Measurements from ENCODE around the gene SRGAP3. TPM values are rescaled to one million over a fixed set of nuclear protein-coding genes. Genes with fewer than 3 reads are reported as not detected.

The SRGAP3 gene
- total RNA-seq, 2 donors from 2014 or later: 1.7 to 3.4 TPM

DNA sequence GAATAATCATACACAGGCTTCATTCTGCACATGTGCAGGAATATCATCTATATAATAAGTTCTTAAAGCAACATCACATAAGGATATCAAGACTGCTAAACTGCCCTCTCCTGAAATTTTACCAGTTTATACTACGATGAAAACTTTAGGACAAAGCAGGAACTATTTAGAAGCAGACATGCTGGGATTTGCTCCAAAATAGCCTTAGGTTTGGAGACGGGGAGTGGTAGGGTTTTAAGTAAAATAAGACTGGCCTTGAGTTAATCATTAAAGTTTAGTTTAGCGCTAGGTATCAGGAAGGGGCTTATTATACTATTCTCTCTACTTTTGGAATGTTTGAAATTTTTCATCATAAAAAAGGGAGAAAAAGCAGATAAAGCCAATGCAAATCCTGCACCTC, 115.8 kb downstream of the SRGAP3 start:
- intact Hi-C loops (cut with DNase I): no loop called here
- no peak for DNase-seq (ENCODE audit: low spot score)

DNA sequence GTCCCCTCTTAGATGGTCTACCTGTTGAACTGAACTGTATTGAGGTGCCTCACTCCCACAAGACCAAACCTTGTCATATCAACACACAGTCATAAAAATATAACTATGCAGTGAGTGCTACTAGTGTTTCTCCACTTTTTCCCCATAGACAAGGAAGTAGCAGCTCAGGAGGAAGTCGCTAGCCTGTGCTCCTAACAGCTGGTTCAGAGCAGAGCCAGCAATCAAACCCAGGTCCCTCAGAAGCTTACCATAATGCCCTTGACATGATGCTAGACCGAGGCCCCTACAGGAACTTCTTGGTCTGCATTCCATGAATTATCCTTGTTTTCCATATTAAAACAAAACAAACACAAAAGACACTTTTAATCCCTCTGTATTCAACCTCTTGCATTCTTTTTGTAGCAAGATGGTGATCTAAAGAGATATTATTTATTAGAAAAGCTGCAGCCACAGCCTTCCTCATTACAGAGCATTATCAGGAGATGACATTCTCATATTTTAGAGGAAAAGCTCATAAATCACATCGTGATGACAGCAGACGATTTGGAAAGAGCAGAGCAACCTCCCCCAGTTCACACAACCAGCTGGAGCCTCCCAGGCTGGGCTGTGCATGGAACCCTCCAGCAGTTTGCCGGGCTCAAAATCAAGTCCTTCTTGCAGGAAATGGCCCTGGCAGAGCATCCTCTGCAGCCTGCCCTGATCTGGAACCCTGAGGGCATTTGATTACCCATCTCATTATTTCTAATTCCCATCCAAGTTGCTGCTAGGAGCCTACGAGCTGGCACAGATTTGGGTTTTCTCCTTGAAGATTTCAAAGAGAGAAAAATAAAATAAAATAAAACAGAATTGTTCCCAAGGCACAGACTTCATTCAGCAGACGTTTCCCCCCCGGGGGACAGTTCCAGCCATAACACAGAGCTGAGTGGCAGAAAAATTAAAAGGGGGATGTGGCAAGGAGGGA, 118.8 kb downstream of the SRGAP3 start:
- no peak for DNase-seq (ENCODE audit: low spot score)
- intact Hi-C loops (cut with DNase I): no loop called here

DNA sequence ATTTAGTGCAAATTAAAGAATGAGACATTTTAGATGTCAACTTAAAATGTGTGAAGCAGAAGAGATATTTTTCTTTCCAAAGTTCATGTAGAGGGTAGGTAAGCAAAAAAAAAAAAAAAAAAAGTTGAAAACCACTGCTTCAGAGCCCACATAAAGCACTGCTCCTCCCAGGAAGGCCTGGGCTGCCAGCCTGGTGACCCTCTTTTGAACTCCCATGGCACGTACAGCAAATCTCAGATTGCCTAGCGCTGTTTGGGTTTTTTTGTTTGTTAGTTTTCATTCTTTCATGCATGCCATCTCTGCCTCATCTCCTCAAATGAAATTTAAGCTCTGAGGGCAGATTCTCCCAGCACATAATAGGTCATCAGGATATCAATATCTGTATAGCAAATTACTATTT, 120.1 kb downstream of the SRGAP3 start:
- no peak for DNase-seq (ENCODE audit: low spot score)
- intact Hi-C loops (cut with DNase I): no loop called here

DNA sequence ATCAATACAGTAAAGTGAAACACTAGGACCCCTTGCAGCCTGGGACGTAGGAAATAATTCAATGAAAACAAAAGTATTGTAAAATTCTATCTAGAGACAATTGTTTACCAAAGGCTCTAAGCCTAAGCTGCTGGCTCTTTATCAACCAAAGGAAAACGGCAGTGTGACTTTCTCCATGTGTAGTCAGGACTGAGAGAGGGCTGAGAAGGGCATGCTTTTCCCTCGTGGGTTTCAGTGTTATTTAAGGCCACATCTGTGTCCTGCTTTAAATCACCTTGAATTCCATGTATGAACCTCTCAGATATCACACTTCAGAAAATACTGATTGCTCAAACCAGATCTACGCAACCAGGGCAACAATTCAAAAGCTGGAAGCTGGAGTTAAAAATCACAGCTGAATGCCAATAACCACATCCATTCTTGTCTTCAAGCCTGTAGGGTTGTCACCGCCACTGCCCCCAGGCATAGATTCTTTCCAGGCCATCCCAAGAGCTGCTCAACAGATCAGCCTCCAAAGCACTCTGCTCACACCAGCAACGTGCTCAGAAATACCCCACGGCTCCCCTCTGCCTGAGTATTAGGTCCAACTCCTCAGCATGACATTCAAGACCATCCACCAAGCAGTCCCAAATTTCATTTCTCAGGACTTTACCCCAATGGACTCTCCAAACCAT, 124.0 kb downstream of the SRGAP3 start:
- no peak for DNase-seq (ENCODE audit: low spot score)
- intact Hi-C loops (cut with DNase I): no loop called here

DNA sequence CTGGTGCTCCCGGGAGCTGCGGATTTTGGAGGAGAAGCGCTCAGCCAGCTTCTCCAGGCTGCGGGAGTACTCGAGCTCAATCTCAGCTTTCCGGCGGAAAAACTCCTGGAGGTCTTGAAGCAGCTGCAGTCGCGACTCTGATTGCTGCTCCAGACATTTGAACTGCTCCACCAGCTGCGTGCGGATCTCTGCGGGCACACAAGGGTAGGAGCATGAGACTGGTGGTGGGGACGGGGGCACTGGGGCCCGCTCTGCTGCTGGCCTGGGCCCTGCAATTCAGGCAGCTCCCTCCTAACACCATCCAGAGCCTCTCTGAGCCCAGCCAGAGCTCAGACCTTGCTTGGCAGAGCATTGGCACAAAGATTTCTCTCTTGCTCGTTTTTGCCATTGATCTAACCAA, 124.7 kb downstream of the SRGAP3 start:
- intact Hi-C loops (cut with DNase I): no loop called here
- no peak for DNase-seq (ENCODE audit: low spot score)

DNA sequence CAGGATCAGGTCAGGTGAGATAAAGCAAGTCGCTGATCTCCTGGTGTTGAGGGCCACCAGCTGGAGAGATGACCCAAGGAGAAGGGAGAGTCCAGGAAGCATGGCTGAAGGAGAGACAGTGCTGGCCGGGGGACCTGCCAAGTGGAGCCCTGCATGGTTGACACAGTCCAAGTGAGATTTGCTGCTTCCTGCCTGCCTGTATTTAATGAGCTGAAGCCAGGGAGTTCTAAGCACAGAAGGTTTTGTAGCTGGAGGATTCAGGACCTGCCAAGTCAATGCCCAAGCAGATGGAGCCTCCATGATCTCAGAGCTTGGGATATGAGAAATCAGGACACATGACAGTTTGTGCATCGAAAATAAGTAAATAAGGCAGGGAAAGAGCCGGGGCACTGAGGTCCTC, 125.6 kb downstream of the SRGAP3 start:
- DNase-seq (ENCODE audit: low spot score): no peak
- intact Hi-C loops (cut with DNase I): no loop called here

DNA sequence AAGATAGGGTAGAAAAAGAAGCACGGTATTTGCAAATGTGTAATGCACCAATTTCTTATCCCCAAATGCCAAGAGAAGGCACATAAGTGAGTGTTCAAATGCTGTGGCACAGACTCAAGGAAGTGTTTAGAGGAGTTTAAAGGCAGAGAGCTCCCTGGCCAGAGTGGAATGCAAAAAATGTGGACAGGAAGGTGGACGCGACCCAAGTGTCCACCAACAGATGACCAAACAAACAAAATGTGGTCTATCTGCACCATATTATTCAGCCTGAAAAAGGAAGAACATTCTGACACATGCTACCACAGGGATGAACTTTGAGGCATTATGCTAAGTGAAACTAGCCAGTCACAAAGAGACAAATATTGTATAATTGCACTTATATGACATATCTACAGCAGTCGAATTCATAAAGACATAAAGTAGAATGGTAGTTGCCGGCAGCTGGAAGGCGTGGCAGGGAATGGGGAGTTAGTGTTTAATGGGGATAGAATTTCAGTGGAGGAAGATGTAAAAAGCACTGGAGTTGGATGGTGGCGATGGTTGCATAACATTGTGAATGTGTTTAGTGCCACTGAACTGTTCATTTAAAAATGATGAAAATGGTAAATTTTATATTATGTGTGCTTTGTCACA, 126.6 kb downstream of the SRGAP3 start:
- intact Hi-C loops (cut with DNase I): no loop called here
- no peak for DNase-seq (ENCODE audit: low spot score)

DNA sequence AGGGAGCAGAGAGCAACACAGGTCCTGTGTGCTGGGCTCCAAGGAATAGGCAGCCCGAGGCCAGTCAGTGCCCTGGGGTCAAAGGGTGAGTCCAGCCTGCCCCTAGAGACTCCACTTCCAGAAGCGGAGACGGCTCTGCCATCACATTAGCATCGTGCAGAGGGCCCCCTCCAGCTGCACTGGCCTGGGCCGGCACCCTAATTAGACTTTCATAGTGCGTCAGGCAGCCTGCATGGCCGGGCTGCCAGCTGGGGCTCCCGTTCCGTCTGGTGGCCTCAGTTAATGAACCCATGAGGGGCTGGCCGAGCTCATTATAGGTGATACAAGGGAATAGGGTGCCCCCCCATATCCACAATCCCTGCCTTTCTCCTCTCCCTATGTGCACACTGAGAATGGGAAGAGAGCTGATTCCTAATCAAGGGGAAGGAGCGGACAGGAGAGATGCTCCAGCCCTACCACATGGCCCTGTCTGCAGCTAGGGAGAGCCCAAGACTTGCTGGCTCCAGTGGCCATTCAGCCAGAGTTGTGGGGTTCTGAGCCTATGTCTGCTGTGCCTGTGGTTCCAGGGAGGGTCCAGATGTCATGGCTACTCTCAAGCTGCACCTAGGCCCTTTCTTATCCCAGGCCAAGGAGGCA, 128.0 kb downstream of the SRGAP3 start:
- no peak for DNase-seq (ENCODE audit: low spot score)
- intact Hi-C loops (cut with DNase I): no loop called here

DNA sequence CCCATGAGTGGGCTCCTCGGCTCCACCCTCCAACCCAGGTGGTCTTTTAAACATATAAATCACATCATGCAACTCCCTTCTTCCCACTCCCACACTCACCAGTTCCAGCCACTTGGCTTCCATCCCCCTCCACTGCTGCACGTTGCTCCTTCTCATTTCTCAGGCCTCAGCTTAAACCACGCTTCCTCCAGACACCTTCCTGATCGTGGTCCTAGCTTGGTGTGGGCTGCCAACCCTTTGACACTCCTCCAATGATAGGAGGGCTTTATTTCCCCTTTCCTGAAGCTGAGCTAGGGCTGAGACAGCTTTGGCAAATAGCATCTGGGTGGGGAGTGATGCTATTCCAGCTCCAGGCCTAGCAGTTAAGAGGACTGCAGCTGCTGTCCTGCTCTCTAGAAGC, 130.1 kb downstream of the SRGAP3 start:
- intact Hi-C loops (cut with DNase I): no loop called here
- no peak for DNase-seq (ENCODE audit: low spot score)

DNA sequence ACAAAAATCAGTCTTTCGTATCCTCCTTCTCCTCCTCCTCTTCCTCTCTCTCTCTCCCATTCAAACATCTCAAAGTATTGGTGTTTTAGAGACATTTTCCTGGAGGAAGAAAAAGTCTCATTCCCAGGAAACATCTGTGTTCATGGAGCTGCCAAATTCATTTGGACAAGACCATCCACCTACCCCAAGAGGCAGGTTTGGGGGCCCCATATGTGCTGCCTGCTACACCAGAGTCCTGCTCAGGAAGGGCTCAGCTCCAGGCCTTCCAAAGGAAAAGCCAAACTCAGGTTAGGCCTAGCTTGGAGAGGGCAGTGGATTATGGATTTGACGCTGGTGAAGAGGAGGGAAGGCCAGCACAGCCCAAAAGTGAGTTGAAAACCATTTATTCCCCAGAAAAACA, 131.2 kb downstream of the SRGAP3 start:
- no peak for DNase-seq (ENCODE audit: low spot score)

DNA sequence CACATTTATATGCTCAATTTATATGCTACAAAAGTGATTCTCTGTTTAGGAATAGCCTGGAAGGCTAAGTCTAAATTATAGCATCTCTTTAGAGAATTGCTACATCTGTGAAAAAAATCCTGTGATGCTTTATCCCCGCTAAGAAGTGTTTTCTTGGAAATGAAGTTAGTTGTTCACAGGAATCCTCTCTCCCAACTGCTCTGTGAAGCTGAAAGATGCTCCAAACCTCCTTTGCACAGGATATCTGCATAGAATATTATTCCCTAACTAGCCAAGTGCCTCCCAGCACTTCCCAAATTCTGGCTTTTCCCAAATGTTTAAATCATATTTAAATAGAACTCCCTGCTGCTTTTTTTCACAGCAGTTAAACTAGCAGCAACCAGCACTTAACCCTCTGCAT, 132.2 kb downstream of the SRGAP3 start:
- intact Hi-C loops (cut with DNase I): no loop called here

More for the DNA sequence above, 131.2 kb downstream of the SRGAP3 start:
- intact Hi-C loops (cut with DNase I): no loop called here

DNA sequence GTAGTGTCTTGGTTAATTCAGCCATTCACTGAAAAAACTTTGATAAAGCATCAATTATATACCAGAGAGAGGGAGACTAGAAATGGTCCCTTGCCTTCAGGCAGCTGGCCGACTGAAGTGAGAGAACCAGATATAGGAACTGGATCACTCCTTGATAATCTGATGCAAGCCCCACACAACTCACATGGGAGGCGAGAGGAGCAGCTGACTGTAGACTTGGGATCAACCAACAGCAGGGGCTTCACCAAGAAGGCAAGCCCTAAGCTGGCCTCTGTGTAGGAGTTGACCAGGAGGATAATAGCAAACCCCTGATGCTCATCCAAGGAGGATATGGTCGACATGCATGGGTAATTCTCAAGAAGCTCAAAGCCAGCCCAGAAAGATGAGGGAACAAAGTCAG, 133.1 kb downstream of the SRGAP3 start:
- no peak for DNase-seq (ENCODE audit: low spot score)

More for the DNA sequence above, 132.2 kb downstream of the SRGAP3 start:
- no peak for DNase-seq (ENCODE audit: low spot score)

DNA sequence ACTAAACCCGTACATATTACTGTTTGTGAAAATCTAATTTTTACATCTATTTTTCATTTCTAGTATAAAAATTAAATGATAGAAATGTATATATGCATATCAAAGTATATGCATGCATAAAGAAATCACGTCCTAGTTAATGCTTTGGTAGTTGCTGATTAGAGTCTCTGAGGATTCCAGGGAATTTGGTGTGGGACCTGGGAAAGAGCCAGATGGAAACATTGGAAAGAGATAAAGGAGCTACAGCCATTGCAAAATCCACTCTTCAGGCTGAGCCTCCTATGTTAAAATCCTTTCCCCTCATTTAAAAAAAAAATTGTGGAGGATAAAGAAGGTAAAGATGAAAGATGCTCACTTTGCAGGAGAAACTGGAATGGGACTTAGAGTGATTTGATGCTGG, 134.1 kb downstream of the SRGAP3 start:
- no peak for DNase-seq (ENCODE audit: low spot score)
- intact Hi-C loops (cut with DNase I): no loop called here

More for the DNA sequence above, 133.1 kb downstream of the SRGAP3 start:
- intact Hi-C loops (cut with DNase I): no loop called here

DNA sequence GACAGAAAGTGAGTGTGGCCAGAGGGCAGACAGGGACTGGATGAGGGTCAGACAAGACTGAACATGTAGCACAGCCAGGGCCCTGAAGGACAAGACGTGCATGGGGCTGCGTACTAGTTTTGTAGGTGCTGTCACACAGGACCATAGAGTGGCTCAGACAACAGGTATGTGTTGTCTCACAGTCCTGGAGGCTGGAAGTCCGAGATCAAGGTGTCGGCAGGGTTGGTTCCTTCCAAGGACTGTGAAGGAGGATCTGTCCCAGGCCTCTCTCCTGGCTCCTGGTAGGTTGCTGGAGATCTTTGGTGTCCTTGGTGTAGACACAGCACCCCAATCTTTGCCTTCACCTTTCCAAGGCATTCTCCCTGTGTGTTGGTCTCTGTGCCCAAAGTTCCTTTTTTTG, 136.4 kb downstream of the SRGAP3 start:
- intact Hi-C loops (cut with DNase I): no loop called here
- no peak for DNase-seq (ENCODE audit: low spot score)

DNA sequence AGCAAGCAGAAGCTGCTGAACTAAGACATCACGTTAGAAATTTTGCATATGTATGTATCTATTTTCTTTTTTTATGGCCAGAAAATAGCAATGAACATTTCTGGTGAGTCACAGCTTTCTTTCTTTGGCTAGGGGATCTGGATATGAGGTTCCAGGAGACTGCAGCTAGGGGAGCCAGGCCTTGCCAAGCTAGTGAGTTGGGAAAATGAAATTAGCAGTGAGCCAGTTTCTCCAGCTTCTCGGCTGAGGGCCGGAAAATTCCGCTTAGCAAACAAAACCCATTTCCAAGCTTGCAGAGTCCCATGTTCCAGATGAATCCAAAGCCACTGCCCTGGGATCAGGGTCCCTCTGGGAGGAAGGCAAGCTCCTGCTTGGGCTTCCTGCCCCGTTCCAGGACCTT, 137.6 kb downstream of the SRGAP3 start:
- peak; percentile 89 for DNase-seq (ENCODE audit: low spot score)
- intact Hi-C loops (cut with DNase I): no loop called here

DNA sequence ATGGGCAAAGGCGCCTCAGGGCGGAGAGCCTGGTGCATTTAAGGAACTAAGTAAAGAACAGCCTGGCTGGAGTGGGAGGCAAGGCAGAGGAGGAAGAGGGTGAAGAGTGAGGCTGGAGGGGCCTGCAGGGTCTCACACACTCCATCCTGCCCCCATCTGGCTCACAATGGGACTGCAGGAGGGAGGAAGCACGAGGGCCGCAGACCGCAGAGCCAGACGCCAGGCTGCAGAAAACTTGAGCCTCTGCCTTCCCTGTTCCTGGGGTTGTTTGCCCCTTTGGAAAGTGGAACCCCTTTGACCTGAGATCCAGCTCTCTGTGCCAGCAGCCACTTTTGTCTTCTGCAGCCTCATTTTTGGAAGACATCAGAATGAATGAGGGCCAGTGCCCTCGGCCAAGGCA, 138.0 kb downstream of the SRGAP3 start:
- no peak for DNase-seq (ENCODE audit: low spot score)
- intact Hi-C loops (cut with DNase I): no loop called here

DNA sequence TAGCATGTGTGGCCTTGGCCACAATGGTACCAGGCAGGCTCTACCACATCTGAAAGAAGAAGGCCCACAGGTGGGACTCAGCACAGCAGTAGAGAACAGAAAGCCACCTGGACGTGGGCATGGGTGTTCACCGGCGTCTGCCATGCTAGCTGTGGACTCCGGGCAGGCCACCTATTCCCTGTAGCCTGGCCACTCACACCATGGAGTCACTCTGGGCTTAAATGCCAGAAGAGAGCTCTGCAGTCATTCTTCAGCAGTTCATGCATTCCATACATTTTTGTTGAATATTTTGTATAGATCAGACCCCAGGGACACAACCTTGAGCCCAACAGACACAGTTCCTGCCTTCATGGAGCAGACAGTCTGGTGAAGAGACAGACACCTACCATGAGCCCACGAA, 138.6 kb downstream of the SRGAP3 start:
- intact Hi-C loops (cut with DNase I): no loop called here
- no peak for DNase-seq (ENCODE audit: low spot score)

DNA sequence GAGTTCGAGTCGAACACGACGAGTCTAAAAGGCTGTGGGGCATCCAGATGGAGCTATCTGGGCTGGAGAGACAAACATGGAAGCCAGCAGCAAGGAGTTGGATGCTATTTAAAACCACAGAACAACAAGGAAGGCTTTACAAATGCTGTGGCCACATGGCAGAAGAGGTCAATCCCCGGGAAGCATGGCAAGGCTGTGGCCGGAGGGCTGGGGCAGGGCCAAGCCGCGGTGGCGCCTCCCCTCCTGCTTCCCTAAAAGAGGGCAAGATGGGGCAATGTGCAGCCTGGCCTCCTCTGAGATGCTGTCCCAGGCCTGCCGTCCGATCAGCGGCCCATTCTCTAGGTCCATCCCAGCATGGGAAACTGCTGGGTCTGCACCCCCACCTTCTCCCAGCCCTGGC, 139.1 kb downstream of the SRGAP3 start:
- no peak for DNase-seq (ENCODE audit: low spot score)
- intact Hi-C loops (cut with DNase I): no loop called here

DNA sequence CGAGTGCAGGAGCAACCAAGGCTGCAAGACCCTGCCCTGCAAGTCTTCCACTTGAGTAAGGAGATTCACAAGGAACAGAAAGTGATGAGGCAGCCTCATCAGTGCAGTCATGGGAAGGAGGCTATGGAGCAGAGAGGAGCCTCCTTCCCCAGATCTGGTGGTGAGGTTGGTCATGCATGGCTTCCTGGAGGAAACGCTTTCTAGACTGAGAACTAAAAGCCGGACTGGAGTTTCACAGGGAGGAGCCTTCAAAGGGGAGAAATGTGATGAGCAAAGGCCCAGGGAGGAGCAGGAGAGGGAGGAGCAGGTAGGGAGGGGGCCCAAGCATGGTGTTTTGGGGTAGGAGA, 139.9 kb downstream of the SRGAP3 start:
- intact Hi-C loops (cut with DNase I): no loop called here

More for the DNA sequence above, 139.9 kb downstream of the SRGAP3 start:
- no peak for DNase-seq (ENCODE audit: low spot score)
